ENCODE measurements around the gene CD8B2. TPM values are rescaled to one million over a fixed set of nuclear protein-coding genes. Genes with fewer than 3 reads are reported as not detected.

The CD8B2 gene
- total RNA-seq, 1 experiment from 2014 or later = not detected

GRCh38 chr2:106552921-106553320 lies 65.8 kb downstream of the CD8B2 start:
- intact Hi-C loops (cut with micrococcal nuclease; ENCODE audit: unreplicated experiment) (no loop called here), in situ Hi-C loops (cut with HindIII; ENCODE audit: low pct_unique_long_range_greater_than_20kb, low sequenced_read_pairs) (no loop called here)
- no peak overlapping the region for H3K4me3 ChIP-seq (ENCODE audit: low read depth in 2 of 2, low read length in 2 of 2)
- no peaks in the 10 kb centered on the region for H3K36me3 ChIP-seq (ENCODE audit: control insufficient read depth, insufficient read depth, low read length)
- H3K27me3 ChIP-seq (ENCODE audit: control insufficient read depth, insufficient read depth, low read length) = no peaks in the 10 kb centered on the region
- ChIA-PET POLR2A (no interaction called here), CTCF (interaction anchor here (0.6 kb wide), 1 partner anchor 29 kb away, joined by 7 read pairs; no protein-coding TSS in a partner anchor)
- no peak for ATAC-seq
- H3K4me1 ChIP-seq (ENCODE audit: control insufficient read depth, insufficient read depth, low read length) = no peaks in the 10 kb centered on the region
- no TSS peak for BruUV-seq (replicated peaks)
- TF ChIP-seq REST (IDR thresholded peaks at IDR 0.05; ENCODE audit: insufficient read depth in 1 of 2, low read depth in 2 of 2, low read length in 1 of 2) = no peak
- TF ChIP-seq TCF7L2 (IDR thresholded peaks at IDR 0.05; ENCODE audit: low read depth, low read length) = no peak
- no peak for TF ChIP-seq SIN3A (IDR thresholded peaks at IDR 0.05; ENCODE audit: borderline replicate concordance, insufficient read depth, low read depth, low read length)
- TF ChIP-seq CTCF (IDR thresholded peaks at IDR 0.05) = no peak
- no peak for TF ChIP-seq POLR2AphosphoS5 (IDR thresholded peaks at IDR 0.05; ENCODE audit: low read depth, low read length)
- DNase-seq (ENCODE audit: low read depth, low spot score) = no peak
- H3K9me3 ChIP-seq (ENCODE audit: control insufficient read depth, insufficient read depth, low read depth, low read length) = no peaks in the 10 kb centered on the region
- no peak overlapping the region for H3K27ac ChIP-seq (ENCODE audit: low read length)

- no peak overlapping the region for H3K27ac ChIP-seq (ENCODE audit: low read length)
- no peaks in the 10 kb centered on the region for H3K4me1 ChIP-seq (ENCODE audit: control insufficient read depth, insufficient read depth, low read length)
- POLR2A ChIA-PET = no interaction called here
- no peaks in the 10 kb centered on the region for H3K27me3 ChIP-seq (ENCODE audit: control insufficient read depth, insufficient read depth, low read length)
- H3K4me3 ChIP-seq (ENCODE audit: low read depth in 2 of 2, low read length in 2 of 2) = no peak overlapping the region
- TF ChIP-seq POLR2AphosphoS5 (IDR thresholded peaks at IDR 0.05; ENCODE audit: low read depth, low read length) (no peak), CTCF (IDR thresholded peaks at IDR 0.05) (no peak), TCF7L2 (IDR thresholded peaks at IDR 0.05; ENCODE audit: low read depth, low read length) (no peak), REST (IDR thresholded peaks at IDR 0.05; ENCODE audit: insufficient read depth in 1 of 2, low read depth in 2 of 2, low read length in 1 of 2) (no peak), SIN3A (IDR thresholded peaks at IDR 0.05; ENCODE audit: borderline replicate concordance, insufficient read depth, low read depth, low read length) (no peak)
- no peak for ATAC-seq
- no peaks in the 10 kb centered on the region for H3K9me3 ChIP-seq (ENCODE audit: control insufficient read depth, insufficient read depth, low read depth, low read length)
- intact Hi-C loops (cut with micrococcal nuclease; ENCODE audit: unreplicated experiment) = no loop called here
- no TSS peak for BruUV-seq (replicated peaks)
- in situ Hi-C loops (cut with HindIII; ENCODE audit: low pct_unique_long_range_greater_than_20kb, low sequenced_read_pairs) = no loop called here
- no peak for DNase-seq (ENCODE audit: low read depth, low spot score)
- no peaks in the 10 kb centered on the region for H3K36me3 ChIP-seq (ENCODE audit: control insufficient read depth, insufficient read depth, low read length)
- CTCF ChIA-PET = no interaction called here
These were observed 66.2 kb downstream of the CD8B2 start for GRCh38 chr2:106553321-106553720.

Measured in Panc1 (cell line).